B cell (primary cell): Measurements from ENCODE around the gene MED12L. TPM values are rescaled to one million over a fixed set of nuclear protein-coding genes. Genes with fewer than 3 reads are reported as not detected.
"Not testable (repeated sequence)": the region's sequence is repeated elsewhere in the genome, so short reads cannot be mapped to it uniquely, and the experiment has no call there.

Experiments used
- ATAC-seq: fragments of 200-7000 bp; cut with Tn5 transposase; one replicate; pipeline ENCODE4 v1.10.0; 2021; ENCODE audit warnings: low read depth, mild to moderate bottlenecking, moderate number of reproducible peaks, moderate library complexity
- CTCF ChIA-PET: fragments of 350-600 bp; sonication (Branson Sonifier 250); formaldehyde crosslinking; loops from one replicate; lab custom pipeline; 2021; ENCODE audit warnings: antibody characterized with exemption, inconsistent platforms; lab: Charles Lee
- POLR2A ChIA-PET: fragments of 350-600 bp; sonication (Branson Sonifier 250); formaldehyde crosslinking; loops from one replicate; lab custom pipeline; 2021; ENCODE audit warnings: antibody characterized with exemption; lab: Charles Lee
- DNase-seq: peaks from one replicate; pipeline ENCODE4 v3.0.0; 2013
- H2AFZ ChIP-seq: 2 replicates; pipeline ENCODE4 v1.6.1; 2012; ENCODE audit warnings: mild to moderate bottlenecking, low read depth, low read length; ENCODE audit not compliant: insufficient read depth, poor library complexity, severe bottlenecking
- H3K27ac ChIP-seq, 2 donors: 1 replicate in 1 of 2; 2 replicates in 1 of 2; pipeline ENCODE4 v1.5.1; 2012 to 2013; ENCODE audit warnings: low read length in 2 of 2, mild to moderate bottlenecking in 2 of 2, moderate library complexity in 1 of 2
- H3K27me3 ChIP-seq, 4 experiments: fragments of 200-600 bp in 1 of 4; sonication (generic) in 1 of 4; replicated peaks in 1 of 4; 1 replicate in 2 of 4; 2 replicates in 2 of 4; pipeline versions ENCODE4 v1.6.1 to v1.7.0; 2013 to 2016; ENCODE audit warnings: low read length in 3 of 4, mild to moderate bottlenecking in 2 of 4, mixed read lengths in 1 of 4, moderate library complexity in 1 of 4; ENCODE audit not compliant: insufficient read depth in 4 of 4, control insufficient read depth in 3 of 4; ENCODE audit errors: control extremely low read depth in 1 of 4
- H3K36me3 ChIP-seq, 2 experiments: replicated peaks in 1 of 2; 1 replicate in 1 of 2; 2 replicates in 1 of 2; pipeline versions ENCODE4 v1.6.1 to v1.7.1; 2013; ENCODE audit warnings: low read length in 1 of 2; ENCODE audit not compliant: insufficient read depth in 2 of 2, control insufficient read depth in 1 of 2; ENCODE audit errors: control extremely low read depth in 1 of 2, extremely low read depth in 1 of 2
- H3K4me1 ChIP-seq, 2 donors: fragments of 200-600 bp in 1 of 2; sonication (generic) in 1 of 2; 1 replicate in 1 of 2; 2 replicates in 1 of 2; pipeline versions ENCODE4 v1.5.1 to v1.6.1; 2013 to 2017; ENCODE audit warnings: low read length in 2 of 2; ENCODE audit not compliant: control insufficient read depth in 2 of 2, insufficient read depth in 2 of 2
- H3K4me2 ChIP-seq: replicated peaks from 2 replicates; pipeline ENCODE3; 2012; ENCODE audit warnings: mild to moderate bottlenecking, low read depth, low read length; ENCODE audit not compliant: poor library complexity, severe bottlenecking
- H3K4me3 ChIP-seq, 5 experiments: fragments of 200-600 bp in 1 of 5; sonication (generic) in 1 of 5; 1 replicate in 3 of 5; 2 replicates in 2 of 5; pipeline versions ENCODE4 v1.5.1 to v1.7.0; 2011 to 2016; ENCODE audit warnings: low read length in 4 of 5, mild to moderate bottlenecking in 4 of 5, low read depth in 2 of 5, control low read depth in 1 of 5, moderate library complexity in 1 of 5; ENCODE audit not compliant: insufficient read depth in 1 of 5; ENCODE audit errors: control extremely low read depth in 1 of 5, extremely low read depth in 1 of 5
- H3K79me2 ChIP-seq: fragments of 200-600 bp; sonication (generic); one replicate; pipeline ENCODE4 v1.6.0; 2016; ENCODE audit warnings: low read length; ENCODE audit not compliant: control insufficient read depth, insufficient read depth
- H3K9ac ChIP-seq: fragments of 200-600 bp; sonication (generic); 2 replicates; pipeline ENCODE4 v1.6.1; 2017; ENCODE audit warnings: mild to moderate bottlenecking, low read length, moderate library complexity
- H3K9me3 ChIP-seq, 3 donors: one replicate each; pipeline versions ENCODE4 v1.6.1 to v1.7.1; 2013; ENCODE audit warnings: low read length in 2 of 3; ENCODE audit not compliant: control insufficient read depth in 2 of 3, insufficient read depth in 1 of 3; ENCODE audit errors: control extremely low read depth in 1 of 3
- H4K20me1 ChIP-seq: 2 replicates; pipeline ENCODE4 v1.6.0; 2012; ENCODE audit warnings: mild to moderate bottlenecking, low read length; ENCODE audit not compliant: insufficient read depth, control insufficient read depth, poor library complexity, severe bottlenecking
- H3K27ac Mint-ChIP-seq: one replicate; pipeline ENCODE4 v1.8.0; 2021; ENCODE audit warnings: mixed read lengths
- H3K27me3 Mint-ChIP-seq: one replicate; pipeline ENCODE4 v1.8.0; 2021; ENCODE audit warnings: mixed read lengths
- H3K4me1 Mint-ChIP-seq: one replicate; pipeline ENCODE4 v1.8.0; 2021; ENCODE audit warnings: mixed read lengths
- H3K4me3 Mint-ChIP-seq: one replicate; pipeline ENCODE4 v1.8.0; 2021; ENCODE audit warnings: mixed read lengths
- H3K9me3 Mint-ChIP-seq: one replicate; pipeline ENCODE4 v1.8.0; 2022; ENCODE audit warnings: mixed read lengths; ENCODE audit not compliant: insufficient read depth
- CTCF ChIP-seq: fragments of 200-600 bp; IDR thresholded peaks from one replicate; pipeline ENCODE4 v1.8.0; 2022; ENCODE audit warnings: antibody characterized with exemption, mild to moderate bottlenecking
- EZH2 ChIP-seq: IDR thresholded peaks from 2 replicates; pipeline ENCODE4 v1.6.1; 2012; ENCODE audit warnings: borderline replicate concordance, low read depth, mild to moderate bottlenecking, moderate library complexity, low read length; ENCODE audit not compliant: insufficient read depth, poor library complexity, severe bottlenecking
- WGBS: methylation state at CpG from one replicate; pipeline ENCODE4 v1.1.5; 2013; ENCODE audit warnings: missing lambda C conversion rate; ENCODE audit not compliant: insufficient coverage; 5-methylcytosine and 5-hydroxymethylcytosine counted together
- intact Hi-C: fragments of 100-400 bp; cut with micrococcal nuclease; formaldehyde crosslinking; loops from one replicate; pipeline ENCODE4 v1.10.0; 2022
- polyA plus RNA-seq: library from polyadenylated mRNA; depleted of rRNA; stranded (reverse); fragments of >200 nt; gene quantifications from 2 replicates; pipeline ENCODE4 v1.2.3, GENCODE V29; 2012
- total RNA-seq, 2 donors: library from RNA; stranded (reverse); fragments of 120-200 nt in 1 of 2; gene quantifications; 1 replicate in 1 of 2; 2 replicates in 1 of 2; pipeline versions ENCODE4 v1.2.3 to v1.2.4, GENCODE V29; 2013 to 2022

MED12L gene
- total and polyA plus RNA-seq, 2 donors (not counting 1 experiment from before 2014, with no cell fraction given) = 0.07 to 0.30 TPM

DNA sequence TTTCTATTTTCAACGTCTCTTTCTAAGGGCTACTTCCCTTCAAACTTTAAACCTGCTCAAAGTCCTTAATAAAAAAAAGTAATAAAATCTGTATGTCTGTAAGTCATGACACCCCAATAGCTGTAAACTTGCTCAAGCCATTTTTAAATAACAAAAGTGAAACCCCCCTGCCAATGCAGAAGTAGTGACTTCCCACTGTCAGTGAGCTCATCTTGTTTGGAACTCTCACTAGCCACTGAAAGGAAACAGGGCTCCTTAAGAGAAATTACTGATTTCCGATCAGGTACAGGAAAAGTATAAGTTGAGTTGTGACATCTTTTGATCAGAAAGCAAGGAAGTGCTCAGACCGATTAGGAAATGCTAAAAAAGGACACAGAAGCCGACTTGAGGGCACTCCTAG is 145.2 kb downstream of the MED12L start:
- ChIA-PET CTCF (interaction anchor here (0.7 to 12.2 kb wide), 13 partner anchors 10 to 606 kb away, joined by 3 to 460 read pairs (median 3); partner anchors contain the start of gene P2RY14), POLR2A (interaction anchor here (0.7 to 4.3 kb wide), 3 partner anchors 35 to 153 kb away, joined by 4 to 52 read pairs (median 10); partner anchors contain the start of gene P2RY14)
- ATAC-seq = peak; percentile 64
- Histone ChIP-seq H3K9me3 (no peaks in the 10 kb centered on the region), H4K20me1 (no peaks in the 10 kb centered on the region), H3K9ac (peak overlapping the region; percentile 54), H3K4me2 (peak overlapping the region; percentile 67), H3K4me3 (peak overlapping the region; percentile 18 to 45 (median 44)), H3K4me1 (peaks cover 39 to 40% of the 10 kb centered on the region in 2 donors), H2AFZ (peak overlapping the region; percentile 53), H3K27me3 (no peaks in the 10 kb centered on the region), H3K36me3 (peaks cover 0 to 9% of the 10 kb centered on the region in 2 experiments), H3K27ac (peak overlapping the region; percentile 92 to 93), H3K79me2 (peaks cover 14% of the 10 kb centered on the region)
- intact Hi-C loops = loop anchor here (1.0 to 10.0 kb wide), 2 partner anchors 35 to 154 kb away; partner anchors contain the start of gene P2RY12
- TF ChIP-seq CTCF = no peak
- no peak for TF ChIP-seq EZH2
- Mint-ChIP-seq H3K4me1 (peaks cover 41% of the 10 kb centered on the region), H3K27ac (peak overlapping the region; percentile 93), H3K9me3 (no peaks in the 10 kb centered on the region), H3K27me3 (no peaks in the 10 kb centered on the region), H3K4me3 (peak overlapping the region; percentile 82)
- peak; percentile 77 for DNase-seq
- 0% methylated on average over 2 of the region's 4 CpGs for WGBS

- H3K9me3 ChIP-seq, H3K4me3 Mint-ChIP-seq, H3K9ac ChIP-seq, H2AFZ ChIP-seq, ATAC-seq, DNase-seq, H3K4me2 ChIP-seq, H3K27me3 Mint-ChIP-seq, POLR2A ChIA-PET, H3K27me3 ChIP-seq, H3K36me3 ChIP-seq, H3K4me3 ChIP-seq, H4K20me1 ChIP-seq, H3K9me3 Mint-ChIP-seq: not testable (repeated sequence)
- Histone ChIP-seq H3K27ac (peak overlapping the region in 1 of 2 donors; percentile 93), H3K79me2 (peaks cover 11% of the 10 kb centered on the region), H3K4me1 (peaks cover 37 to 38% of the 10 kb centered on the region in 2 donors)
- intact Hi-C loops = loop anchor here (10.0 kb wide), 1 partner anchor 152 kb away; the partner anchor contains the start of gene P2RY12
- Mint-ChIP-seq H3K27ac (peak overlapping the region; percentile 93), H3K4me1 (peaks cover 38% of the 10 kb centered on the region)
- CTCF ChIA-PET = interaction anchor here (1.1 to 12.2 kb wide), 4 partner anchors 24 to 56 kb away, joined by 3 to 460 read pairs (median 55); partner anchors contain the start of gene P2RY14
Measured at GRCh38 chr3:151232403-151232802, 146.9 kb downstream of the MED12L start.
